HepG2 (cell line): ENCODE results near the gene POLR3F. TPM values are rescaled to one million over a fixed set of nuclear protein-coding genes. Genes with fewer than 3 reads are reported as not detected.

Source experiments
- ATAC-seq: fragments of 200-7000 bp; cut with Tn5 transposase; 3 replicates; pipeline ENCODE4 v1.9.1; 2020; ENCODE audit warnings: mild to moderate bottlenecking, moderate library complexity
- BruUV-seq: library from RNA; stranded (reverse); fragments of 400-500 nt; replicated peaks from 2 replicates; lab custom pipeline; 2021; lab: Mats Ljungman, UMichigan
- CTCF ChIA-PET: fragments of 300-600 bp; formaldehyde crosslinking; extraction: SDS; loops from one replicate; lab custom pipeline; 2021; ENCODE audit warnings: low total read pairs, inconsistent platforms, low intra/inter-chr PET ratio; lab: Yijun Ruan, JAX
- POLR2A ChIA-PET: fragments of 350-600 bp; sonication (Branson Sonifier 250); formaldehyde crosslinking; loops from one replicate; lab custom pipeline; 2020; ENCODE audit warnings: antibody characterized with exemption, inconsistent platforms; lab: Yijun Ruan, JAX
- DNase-seq: peaks from one replicate; pipeline ENCODE4 v3.0.0-alpha.2; 2015; ENCODE audit warnings: low spot score
- FAIRE-seq: peaks from 3 replicates; lab custom pipeline; 2011; peaks lifted over from hg19 to GRCh38; lab: Jason Lieb, UNC
- H2AFZ ChIP-seq: one replicate; pipeline ENCODE4 v1.6.1; 2011; ENCODE audit warnings: low read length, inconsistent platforms
- H3K27ac ChIP-seq: fragments of 300-600 bp; 3 replicates; pipeline ENCODE4 v1.8.0; 2011; ENCODE audit warnings: mixed run types, mild to moderate bottlenecking, mixed read lengths, low read length, inconsistent platforms; ENCODE audit not compliant: insufficient read depth; ENCODE audit errors: extremely low read length
- H3K27me3 ChIP-seq, 2 experiments: fragments of 200-600 bp in 1 of 2; 2 replicates in 1 of 2; 3 replicates in 1 of 2; pipeline versions ENCODE4 v1.6.0 to v1.8.0; 2011; ENCODE audit warnings: low read length in 2 of 2, mild to moderate bottlenecking in 2 of 2, moderate library complexity in 2 of 2, inconsistent platforms in 1 of 2; ENCODE audit not compliant: insufficient read depth in 2 of 2, control insufficient read depth in 1 of 2
- H3K36me3 ChIP-seq, 2 experiments: fragments of 200-600 bp in 1 of 2; replicated peaks in 1 of 2; 2 replicates in 1 of 2; 3 replicates in 1 of 2; pipeline versions ENCODE4 v1.5.1 to v1.8.0; 2011; ENCODE audit warnings: low read length in 2 of 2, inconsistent platforms in 1 of 2; ENCODE audit not compliant: insufficient read depth in 2 of 2, control insufficient read depth in 1 of 2
- H3K4me1 ChIP-seq: 2 replicates; pipeline ENCODE4 v1.5.1; 2012; ENCODE audit warnings: low read length, inconsistent platforms; ENCODE audit not compliant: insufficient read depth
- H3K4me2 ChIP-seq: 2 replicates; pipeline ENCODE4 v1.6.0; 2011; ENCODE audit warnings: low read depth, low read length, inconsistent platforms
- H3K4me3 ChIP-seq, 3 experiments: fragments of 200-600 bp in 1 of 3; sonication (generic), shearing (Covaris generic) in 1 of 3; replicated peaks in 1 of 3; 2 replicates each; pipeline ENCODE4 v1.5.1; 2011 to 2016; ENCODE audit warnings: low read length in 3 of 3, inconsistent platforms in 2 of 3, low read depth in 2 of 3, mild to moderate bottlenecking in 2 of 3, control low read depth in 1 of 3, mixed read lengths in 1 of 3; ENCODE audit not compliant: insufficient read depth in 1 of 3
- H3K79me2 ChIP-seq: one replicate; pipeline ENCODE4 v1.6.1; 2011; ENCODE audit warnings: low read length, inconsistent platforms; ENCODE audit not compliant: insufficient read depth
- H3K9ac ChIP-seq: 2 replicates; pipeline ENCODE4 v1.6.0; 2011; ENCODE audit warnings: mild to moderate bottlenecking, low read depth, low read length, inconsistent platforms; ENCODE audit not compliant: insufficient read depth
- H3K9me3 ChIP-seq: 2 replicates; pipeline ENCODE4 v1.5.1; 2012; ENCODE audit warnings: mild to moderate bottlenecking, low read length
- H4K20me1 ChIP-seq: 2 replicates; pipeline ENCODE4 v1.6.0; 2011; ENCODE audit warnings: inconsistent platforms, mild to moderate bottlenecking, low read length, moderate library complexity; ENCODE audit not compliant: insufficient read depth
- KLF15 ChIP-seq: sonication (generic); formaldehyde crosslinking; IDR thresholded peaks from 2 replicates; pipeline ENCODE4 v1.8.1; 2023; ENCODE audit warnings: borderline replicate concordance, mild to moderate bottlenecking, inconsistent platforms, missing genetic modification reagents, mixed read lengths
- NFKB2 ChIP-seq: sonication (generic); formaldehyde crosslinking; IDR thresholded peaks from 2 replicates; pipeline ENCODE4 v1.4.0; 2020; ENCODE audit warnings: missing genetic modification reagents, borderline replicate concordance
- POLR2AphosphoS5 ChIP-seq: IDR thresholded peaks from 2 replicates; pipeline ENCODE4 v1.6.1; 2012; ENCODE audit warnings: low read depth, low read length
- ZBTB8A ChIP-seq: sonication (generic); formaldehyde crosslinking; IDR thresholded peaks from 2 replicates; pipeline ENCODE4 v1.4.0; 2020; ENCODE audit warnings: mild to moderate bottlenecking, low read depth, missing genetic modification reagents, borderline replicate concordance
- ZNF121 ChIP-seq: sonication (generic); formaldehyde crosslinking; IDR thresholded peaks from 2 replicates; pipeline ENCODE4 v1.5.0; 2020; ENCODE audit warnings: mild to moderate bottlenecking, missing genetic modification reagents
- ZNF329 ChIP-seq: sonication (generic); formaldehyde crosslinking; IDR thresholded peaks from 2 replicates; pipeline ENCODE4 v1.9.0; 2021; ENCODE audit warnings: low read depth, mild to moderate bottlenecking, missing genetic modification reagents
- WGBS: methylation state at CpG from one replicate; pipeline ENCODE4 v1.1.6; 2017; ENCODE audit warnings: low lambda C conversion rate; 5-methylcytosine and 5-hydroxymethylcytosine counted together
- in situ Hi-C: cut with HindIII; loops from 2 replicates; pipeline ENCODE4 v1.10.0; 2017; ENCODE audit warnings: low pct_unique_long_range_greater_than_20kb; ENCODE audit not compliant: extremely low pct_ligation_motif_present
- intact Hi-C: fragments of 100-400 bp; cut with micrococcal nuclease; formaldehyde crosslinking; loops from one replicate; pipeline ENCODE4 v1.10.0; 2022; ENCODE audit not compliant: unreplicated experiment
- polyA plus RNA-seq, 8 experiments: library from polyadenylated mRNA; depleted of rRNA in 3 of 8; stranded (reverse) in 7 of 8; unstranded in 1 of 8; fragments of >200 nt; fragmentation: Illumina TruSeq in 4 of 8; extraction: Trizol in 4 of 8; gene quantifications; 2 replicates each; pipeline versions ENCODE4 v1.2.1 to v1.2.3, GENCODE V29; 2011 to 2016; ENCODE audit warnings: low read depth in 4 of 8, missing spikeins in 1 of 8, mixed read lengths in 1 of 8; ENCODE audit not compliant: insufficient read depth in 1 of 8
- total RNA-seq, 5 experiments: library from RNA; depleted of rRNA; stranded (reverse); fragments of >200 nt; fragmentation: Illumina TruSeq; extraction: Trizol; gene quantifications; 2 replicates each; pipeline ENCODE4 v1.2.3, GENCODE V29; 2016; ENCODE audit warnings: low read depth in 1 of 5
- TF ChIP-seq, protein P1 (sequence below): sonication (generic); formaldehyde crosslinking; IDR thresholded peaks from 2 replicates; pipeline ENCODE4 v1.4.0; 2020; ENCODE audit warnings: low read depth, mild to moderate bottlenecking, missing genetic modification reagents

The POLR3F gene
- total and polyA plus RNA-seq, 2 of the 13 experiments (the other 11 are each of a cell fraction or from before 2014, with no cell fraction given): 11.7 to 25.5 TPM

DNA sequence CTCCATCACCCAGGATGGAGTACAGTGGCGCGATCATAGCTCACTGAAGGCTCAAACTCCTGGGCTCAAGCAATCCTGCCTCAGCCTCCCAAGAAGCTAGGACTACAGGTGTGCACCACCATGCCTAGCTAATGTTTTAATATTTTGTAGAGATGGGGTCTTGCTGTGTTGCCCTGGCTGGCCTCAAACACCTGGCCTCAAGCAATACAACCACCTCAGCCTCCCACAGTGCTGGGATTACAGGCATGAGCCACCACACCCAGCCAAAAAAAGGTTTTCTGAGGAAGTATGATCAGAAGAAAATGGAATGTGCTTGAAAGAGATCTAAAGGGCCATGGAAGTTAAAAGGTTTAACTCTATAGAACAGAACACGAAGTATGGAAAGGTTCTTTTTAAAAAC, 21.1 kb downstream of the POLR3F start:
- DNase-seq (no peak), FAIRE-seq (no peak), ATAC-seq (no peak)
- Histone ChIP-seq H3K4me1 (no peaks in the 10 kb centered on the region), H3K27me3 (no peaks in the 10 kb centered on the region), H3K4me3 (no peak overlapping the region), H3K9me3 (no peaks in the 10 kb centered on the region), H3K79me2 (no peaks in the 10 kb centered on the region), H2AFZ (no peak overlapping the region), H3K4me2 (no peak overlapping the region), H3K9ac (no peak overlapping the region), H4K20me1 (no peaks in the 10 kb centered on the region)
- ChIA-PET CTCF (no interaction called here), POLR2A (no interaction called here)
- WGBS: 95% methylated on average over 3 of the region's 3 CpGs
- intact Hi-C loops (no loop called here), in situ Hi-C loops (no loop called here)
- TF ChIP-seq NFKB2: no peak
- no peak for TF ChIP-seq ZNF329 (CRISPR knock-in tag)
- no peak for TF ChIP-seq KLF15 (CRISPR knock-in tag)
- peak; percentile 64; the same call in 1 of the 2 replicates for TF ChIP-seq ZNF121
- TF ChIP-seq POLR2AphosphoS5: no peak
- no peak for TF ChIP-seq ZBTB8A (CRISPR knock-in tag)
- TF ChIP-seq, protein P1, sequence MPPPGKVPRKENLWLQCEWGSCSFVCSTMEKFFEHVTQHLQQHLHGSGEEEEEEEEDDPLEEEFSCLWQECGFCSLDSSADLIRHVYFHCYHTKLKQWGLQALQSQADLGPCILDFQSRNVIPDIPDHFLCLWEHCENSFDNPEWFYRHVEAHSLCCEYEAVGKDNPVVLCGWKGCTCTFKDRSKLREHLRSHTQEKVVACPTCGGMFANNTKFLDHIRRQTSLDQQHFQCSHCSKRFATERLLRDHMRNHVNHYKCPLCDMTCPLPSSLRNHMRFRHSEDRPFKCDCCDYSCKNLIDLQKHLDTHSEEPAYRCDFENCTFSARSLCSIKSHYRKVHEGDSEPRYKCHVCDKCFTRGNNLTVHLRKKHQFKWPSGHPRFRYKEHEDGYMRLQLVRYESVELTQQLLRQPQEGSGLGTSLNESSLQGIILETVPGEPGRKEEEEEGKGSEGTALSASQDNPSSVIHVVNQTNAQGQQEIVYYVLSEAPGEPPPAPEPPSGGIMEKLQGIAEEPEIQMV (CRISPR knock-in tag): no peak
- TF ChIP-seq, all 625 proteins: peak for 1
- Histone ChIP-seq H3K27ac (no peak overlapping the region), H3K36me3 (peaks cover 27 to 77% of the 10 kb centered on the region in 2 experiments)
- no TSS peak for BruUV-seq
